ENCODE measurements around the gene MSTO1.
"Not testable (repeated sequence)": the region's sequence is repeated elsewhere in the genome, so short reads cannot be mapped to it uniquely, and the experiment has no call there.

The MSTO1 gene

DNA sequence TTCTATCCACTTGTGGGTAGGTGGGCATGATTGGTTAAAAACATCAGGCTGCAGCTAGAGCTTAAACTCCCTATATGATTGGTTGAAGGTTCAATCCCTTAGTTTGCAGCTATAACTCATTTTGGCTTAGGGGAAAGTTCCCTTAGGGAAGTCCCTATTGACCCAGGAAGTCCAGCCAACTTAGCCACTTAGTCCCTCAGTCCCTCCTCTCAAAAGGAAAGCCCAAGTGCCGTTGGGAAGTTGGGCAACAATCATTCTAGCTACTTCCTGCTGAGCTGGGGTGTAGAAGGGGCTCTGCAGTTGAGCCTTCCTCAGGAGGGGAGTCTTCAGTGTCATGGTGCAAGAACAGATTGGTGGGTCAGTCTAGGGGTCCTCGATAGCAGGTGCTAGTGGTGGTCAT is 12.2 kb downstream of the MSTO1 start:
- DNase-seq, result no peak

DNA sequence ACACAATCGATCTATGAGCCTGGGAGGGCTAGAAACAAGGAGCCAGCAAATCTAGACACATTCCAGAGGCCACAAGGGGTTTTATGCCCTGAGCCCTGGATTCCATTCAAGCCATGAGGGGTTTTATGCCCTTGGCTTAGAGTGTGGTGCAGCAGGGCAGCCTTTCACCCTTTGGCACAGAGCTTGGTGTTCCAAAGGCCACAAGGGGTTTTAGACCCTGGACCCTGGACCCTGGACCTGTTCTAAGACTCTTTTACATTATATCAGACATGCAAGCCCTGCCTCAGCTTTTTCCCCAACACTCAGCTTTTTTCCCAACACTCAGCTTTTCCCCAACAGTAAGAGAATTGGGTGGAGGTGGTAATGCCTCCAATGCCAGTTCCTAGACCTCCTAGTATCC is 13.3 kb downstream of the MSTO1 start:
- no peak for DNase-seq

DNA sequence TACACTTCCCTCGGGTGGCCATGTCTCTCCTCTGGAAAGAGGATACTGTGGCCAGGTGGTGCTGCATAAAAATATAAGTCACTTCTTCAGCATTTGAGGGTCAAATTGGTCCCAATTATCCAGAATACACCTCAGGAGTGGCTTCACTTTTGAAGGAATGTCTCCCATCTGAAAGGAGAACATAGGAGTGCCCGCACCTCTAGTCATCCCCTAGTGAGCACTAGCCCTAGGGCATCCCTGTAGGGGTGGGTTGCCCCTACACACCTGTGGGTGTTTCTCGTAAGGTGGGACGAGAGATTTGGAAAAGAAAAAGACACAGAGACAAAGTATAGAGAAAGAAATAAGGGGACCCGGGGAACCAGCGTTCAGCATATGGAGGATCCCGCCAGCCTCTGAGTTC is 16.4 kb downstream of the MSTO1 start:
- not testable (repeated sequence) for DNase-seq

DNA sequence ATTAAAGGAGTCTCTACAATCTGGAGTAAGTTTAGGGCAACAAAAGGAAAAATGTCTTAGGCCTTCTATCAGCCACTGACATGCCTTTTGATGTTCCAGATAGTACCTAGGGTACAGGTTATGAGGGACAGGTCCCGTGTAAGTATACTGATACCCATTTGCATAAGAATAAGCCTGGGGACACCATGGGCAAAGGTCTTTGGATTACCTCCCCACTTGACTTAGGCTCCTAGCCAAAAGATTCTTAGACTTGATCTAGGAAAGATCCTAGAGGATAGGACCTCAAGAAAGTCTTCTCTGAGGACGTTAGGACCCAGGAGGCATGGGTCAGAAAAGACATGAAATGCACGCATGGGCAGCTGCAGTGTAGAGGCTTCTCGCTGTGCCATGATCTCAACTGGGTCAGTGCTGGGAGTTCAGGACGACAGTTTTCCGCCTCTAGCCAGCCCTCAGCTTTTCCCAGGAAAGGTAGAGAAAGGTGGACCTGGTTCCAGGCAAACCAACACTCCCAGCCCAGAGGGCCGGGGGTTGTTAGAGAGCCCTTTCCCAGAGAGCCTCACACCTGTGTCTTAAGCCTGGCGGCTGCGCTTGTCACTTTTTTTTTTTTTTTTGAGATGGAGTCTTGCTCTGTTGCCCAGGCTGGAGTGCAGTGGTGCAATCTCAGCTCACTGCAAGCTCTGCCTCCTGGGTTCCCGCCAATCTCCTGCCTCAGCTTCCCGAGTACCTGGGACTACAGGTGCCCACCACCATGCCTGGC is 26.6 kb downstream of the MSTO1 start:
- DNase-seq, result no peak

DNA sequence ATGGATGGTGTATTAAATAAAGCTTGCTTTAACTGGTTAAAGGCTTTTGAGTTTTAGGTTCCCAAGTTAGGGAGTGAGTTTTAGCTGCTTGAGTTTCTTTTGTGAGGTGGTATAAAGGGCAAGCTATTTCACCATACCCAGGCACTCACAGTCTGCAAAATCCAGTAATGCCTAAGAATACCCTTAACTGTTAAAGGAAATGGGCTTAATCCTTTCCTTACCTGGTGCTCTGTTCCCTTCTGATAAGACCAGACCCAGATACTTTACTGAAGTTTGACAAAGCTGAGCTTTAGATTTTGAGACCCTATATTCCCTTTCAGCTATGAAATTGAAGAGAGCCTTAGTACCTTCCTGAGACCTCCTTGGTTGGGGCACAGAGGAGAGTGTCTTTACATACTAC is 30.3 kb downstream of the MSTO1 start:
- no peak for DNase-seq

DNA sequence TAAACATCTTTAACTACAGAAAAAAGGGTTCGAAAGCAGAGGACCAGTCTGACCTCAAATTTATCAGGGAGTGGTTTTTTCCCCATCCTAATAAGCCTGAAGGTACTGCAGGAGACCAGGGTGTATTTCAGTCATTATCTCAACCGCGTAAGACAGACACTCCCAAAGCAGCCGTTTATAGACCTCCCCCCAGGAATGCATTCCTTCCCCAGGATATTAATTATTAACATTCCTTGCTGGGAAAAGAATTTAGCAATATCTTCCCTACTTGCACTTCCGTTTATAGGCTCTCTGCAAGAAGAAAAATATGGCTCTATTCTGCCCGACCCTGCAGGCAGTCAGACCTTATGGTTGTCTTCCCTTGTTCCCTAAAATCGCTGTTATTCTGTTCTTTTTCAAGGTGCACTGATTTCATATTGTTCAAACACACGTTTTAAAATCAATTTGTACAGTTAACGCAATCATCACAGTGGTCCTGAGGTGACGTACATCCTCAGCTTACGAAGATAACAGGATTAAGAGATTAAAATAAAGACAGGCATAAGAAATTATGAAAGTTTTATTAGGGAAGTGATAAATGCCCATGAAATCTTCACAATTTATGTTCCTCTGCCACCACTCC is 32.7 kb downstream of the MSTO1 start:
- not testable (repeated sequence) for DNase-seq

DNA sequence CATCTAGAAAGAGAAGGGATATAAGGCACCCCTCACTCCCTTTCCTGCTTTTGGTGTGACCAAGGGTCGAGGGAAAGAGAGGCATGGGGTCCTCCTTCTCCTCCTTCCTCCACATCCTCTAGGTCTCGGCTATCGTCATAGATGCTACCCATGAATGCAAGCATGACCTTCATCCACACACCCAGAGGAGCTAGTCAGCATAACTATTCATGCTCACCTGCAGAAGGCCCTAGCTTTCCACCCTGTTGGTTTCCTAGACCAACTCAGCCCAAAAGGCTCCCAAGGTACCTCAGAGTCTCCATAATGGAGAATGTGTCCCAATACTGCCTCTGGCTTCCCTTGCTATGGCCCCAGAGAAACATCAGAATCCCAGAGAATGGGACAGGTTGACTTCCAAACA is 33.2 kb downstream of the MSTO1 start:
- DNase-seq, result no peak

DNA sequence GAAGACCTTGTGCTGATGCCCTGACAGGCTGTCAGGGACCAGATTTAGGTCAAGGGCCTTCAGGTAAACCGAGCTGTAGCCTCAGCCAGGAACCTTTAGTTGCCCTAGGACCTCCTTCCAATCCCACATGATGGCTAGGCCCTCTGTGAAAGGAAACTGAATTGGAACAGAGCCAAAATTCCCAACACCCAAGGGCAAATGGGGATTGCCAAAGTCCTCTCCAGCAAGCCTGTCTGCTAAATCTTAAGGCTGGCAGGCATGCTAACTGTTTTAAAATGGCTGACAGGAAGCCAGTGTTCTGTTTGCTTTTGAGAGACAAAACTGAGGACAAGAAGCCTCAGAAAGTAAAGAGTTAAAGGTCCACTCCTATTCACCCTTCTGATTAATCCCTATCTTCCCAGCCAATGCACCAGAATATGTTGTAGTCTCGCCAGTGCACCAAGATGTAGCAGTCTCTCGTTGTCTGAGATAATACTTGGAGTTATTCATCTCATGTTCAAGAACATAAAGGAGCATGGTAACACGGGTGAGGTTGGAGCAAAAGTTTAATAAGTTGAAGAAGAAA is 35.1 kb downstream of the MSTO1 start:
- DNase-seq, result no peak

DNA sequence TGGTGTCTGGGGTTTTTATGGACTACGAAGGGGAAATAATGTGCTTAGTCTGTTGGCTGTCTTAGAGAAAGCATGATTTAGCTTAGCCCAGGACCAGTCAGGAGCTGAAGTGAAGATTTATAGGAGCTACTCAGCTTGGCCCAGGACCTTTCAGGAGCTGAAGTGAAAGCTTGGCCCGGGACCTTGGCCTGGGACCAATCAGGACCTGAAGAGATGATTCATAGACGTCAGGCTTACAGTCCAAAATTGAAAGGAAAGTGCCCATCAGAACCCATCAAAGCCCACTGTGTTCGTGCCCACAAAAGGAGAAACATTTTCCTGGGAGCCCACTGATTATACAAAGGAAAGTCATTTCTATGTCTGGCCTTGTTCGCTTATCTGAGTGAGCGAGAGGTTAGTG is 35.6 kb downstream of the MSTO1 start:
- no peak for DNase-seq

DNA sequence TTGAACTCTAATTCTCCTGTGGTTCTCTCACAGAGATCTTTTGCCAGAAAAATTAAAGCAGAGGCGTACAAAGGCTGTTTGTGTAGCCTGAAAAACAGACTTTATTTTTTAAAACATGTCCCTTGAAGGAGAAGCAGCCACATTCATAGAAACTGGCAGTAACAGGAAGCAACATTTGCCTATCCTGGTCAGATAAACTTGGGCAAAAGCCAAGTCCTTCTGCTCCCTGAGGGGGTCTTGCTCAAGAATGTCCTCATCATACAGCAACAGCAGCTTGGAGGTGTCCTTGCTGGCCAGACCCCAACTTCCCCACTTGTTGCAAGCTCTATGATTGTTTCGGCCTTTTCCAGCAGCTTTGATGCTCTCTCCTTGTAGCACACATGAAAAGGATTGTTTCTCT is 36.3 kb downstream of the MSTO1 start:
- no peak for DNase-seq

DNA sequence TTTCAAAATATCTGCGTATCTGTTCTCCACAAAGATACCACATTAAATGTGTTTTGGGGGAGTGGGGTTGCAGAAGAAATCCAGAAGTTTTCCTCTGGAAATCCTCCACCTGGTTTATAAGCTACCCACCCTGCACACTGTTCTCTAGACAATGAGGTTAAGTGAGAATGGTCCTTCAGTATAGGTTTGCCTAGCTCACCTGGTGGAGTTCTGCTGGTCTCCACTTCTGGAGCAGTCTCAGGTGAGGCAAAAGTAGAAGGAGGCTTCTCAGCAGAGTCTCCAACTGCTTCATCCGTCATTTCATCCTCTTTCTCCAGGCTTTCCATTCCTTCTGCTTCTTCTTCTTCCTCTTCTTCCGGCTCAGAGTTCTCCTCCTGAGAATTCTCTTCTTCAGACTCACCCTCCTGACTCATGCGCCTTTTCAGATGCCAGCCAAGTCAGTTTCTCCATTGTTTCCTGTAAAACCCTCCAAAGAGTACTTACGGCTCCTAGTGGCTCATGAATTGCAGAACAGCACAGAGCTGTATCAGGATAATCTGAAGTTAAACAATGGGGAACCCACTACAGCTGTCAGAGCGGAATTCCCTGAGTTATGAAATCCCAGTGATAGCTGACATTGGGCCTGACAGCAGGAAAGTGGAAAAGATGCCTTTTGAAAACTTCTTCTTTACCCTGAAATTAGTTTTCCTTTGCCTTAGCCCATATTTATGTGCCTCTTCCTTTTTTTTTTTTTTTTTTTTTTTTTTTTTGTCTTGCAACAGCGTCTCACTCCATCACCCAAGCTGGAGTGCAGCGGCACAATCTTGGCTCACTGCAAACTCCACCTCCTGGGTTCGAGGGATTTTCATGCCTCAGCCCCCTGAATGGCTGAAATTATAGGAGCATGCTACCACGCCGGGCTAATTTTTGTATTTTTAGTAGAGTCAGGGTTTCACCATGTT is 38.5 kb downstream of the MSTO1 start:
- DNase-seq, result no peak

DNA sequence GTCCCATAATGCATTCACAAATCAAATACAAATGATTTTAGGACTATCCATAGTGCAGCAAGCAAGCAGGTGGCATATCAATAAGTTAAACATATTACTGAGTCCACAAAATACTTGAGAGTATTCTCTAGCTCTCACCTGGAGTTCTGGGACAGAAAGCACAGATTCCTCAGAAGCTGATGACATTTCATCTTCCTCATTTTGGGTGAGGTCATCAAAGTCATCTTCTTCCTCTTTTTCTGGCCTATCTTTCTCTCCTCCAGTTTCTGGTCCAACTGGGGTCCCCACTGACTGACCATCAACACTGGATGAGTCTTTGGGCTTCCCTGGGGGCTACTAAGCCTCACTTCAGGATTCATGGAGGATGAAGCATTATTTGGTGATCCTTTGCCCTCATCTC is 39.7 kb downstream of the MSTO1 start:
- no peak for DNase-seq

DNA sequence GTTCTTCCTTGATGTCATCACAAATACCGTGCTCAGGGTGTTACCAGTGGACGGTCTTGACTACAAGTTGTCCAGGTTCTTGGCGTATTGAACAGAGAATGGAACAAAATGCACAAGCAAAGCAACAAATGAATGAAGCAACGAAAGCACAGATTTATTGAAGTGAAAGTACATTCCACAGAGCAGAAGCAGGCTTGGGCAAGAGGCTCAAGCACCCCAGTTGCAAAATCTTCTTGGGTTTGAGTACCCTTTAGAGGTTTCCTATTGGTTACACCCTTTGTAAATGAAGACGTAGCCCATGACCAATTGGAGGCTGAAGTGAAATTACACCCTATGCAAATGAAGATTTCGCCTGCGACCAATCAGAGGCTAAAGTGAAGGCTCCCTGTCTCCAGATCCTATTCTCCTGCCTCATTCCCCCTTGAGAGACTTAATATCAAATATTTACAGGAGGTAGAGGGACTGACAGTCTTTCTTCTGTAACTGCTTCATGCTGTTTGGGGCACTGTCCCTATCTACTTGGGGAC is 40.3 kb downstream of the MSTO1 start:
- no peak for DNase-seq

DNA sequence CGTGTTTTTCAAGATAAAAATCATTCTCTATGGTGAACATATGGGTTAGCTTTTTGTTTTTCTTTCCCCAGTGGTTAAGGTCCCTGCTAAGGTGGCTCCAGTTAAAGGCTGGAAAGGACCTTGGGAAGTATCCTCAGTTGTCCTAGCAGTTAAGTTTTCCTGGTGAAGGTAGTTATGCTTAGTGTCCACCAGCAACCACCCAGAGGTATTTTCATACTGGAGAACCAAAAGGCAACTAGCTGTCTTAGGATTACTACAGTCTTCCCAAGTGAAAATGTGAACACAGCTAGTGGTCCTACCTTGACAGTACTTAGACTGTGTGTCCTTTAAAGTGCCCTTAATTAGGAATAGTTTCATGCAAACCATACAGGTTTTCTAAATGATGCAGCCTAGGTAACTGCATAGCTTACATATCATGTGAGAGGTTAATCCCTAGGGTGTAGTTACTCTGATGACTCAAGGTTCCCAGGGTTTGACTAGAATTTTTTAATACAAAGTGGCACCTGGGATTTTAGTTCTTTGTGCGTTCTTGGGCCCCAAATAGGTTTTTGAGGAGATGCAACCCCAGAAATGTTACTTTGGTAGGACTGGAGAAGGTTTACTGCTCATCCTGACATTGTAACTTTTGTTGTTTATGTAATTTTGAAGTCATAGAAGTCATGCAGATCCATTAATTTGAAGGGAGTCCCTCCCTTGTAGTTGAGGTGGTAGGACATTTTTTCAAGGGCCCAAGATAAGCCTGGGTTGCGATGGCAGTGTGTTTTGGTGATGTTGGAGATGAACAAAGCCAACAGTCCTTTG is 42.0 kb downstream of the MSTO1 start:
- no peak for DNase-seq

DNA sequence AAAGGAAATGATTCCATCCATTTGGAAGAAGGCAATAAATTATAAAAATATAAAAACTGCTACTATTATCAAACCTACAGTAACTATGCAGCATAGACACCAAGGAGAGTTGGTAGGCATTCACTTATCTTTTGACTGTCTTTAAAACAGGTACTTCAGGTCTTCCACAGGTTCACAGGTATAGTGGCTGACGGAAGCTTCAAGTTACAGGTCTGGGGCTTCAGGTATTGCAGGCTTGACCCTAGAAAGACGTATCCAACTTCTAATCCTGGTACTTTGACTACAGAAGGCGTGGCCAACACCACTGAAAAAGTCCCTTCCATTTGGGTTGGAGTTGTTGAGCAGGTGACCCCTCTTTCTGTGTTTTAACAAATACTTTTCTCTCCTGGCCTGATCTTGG is 42.9 kb downstream of the MSTO1 start:
- no peak for DNase-seq

DNA sequence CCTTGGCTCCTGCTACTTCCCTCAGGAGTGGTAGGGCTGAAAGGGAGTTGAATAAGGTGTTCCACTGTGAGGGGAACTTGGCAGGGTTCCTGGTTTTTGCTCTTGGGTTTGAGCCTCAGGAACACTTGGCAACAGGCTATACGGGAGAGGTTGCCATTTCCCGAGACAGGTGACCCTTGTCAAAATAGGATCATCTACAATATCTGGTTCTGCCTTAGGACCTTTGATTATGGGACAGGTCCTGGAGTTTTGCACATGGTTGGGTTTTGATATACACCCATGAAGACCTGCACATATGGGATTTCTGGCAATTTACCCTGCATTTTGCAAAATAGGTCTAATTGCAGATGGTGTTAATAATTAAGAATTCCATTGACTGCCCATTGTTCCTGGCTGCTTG is 47.4 kb downstream of the MSTO1 start:
- peak; percentile 59 for DNase-seq

DNA sequence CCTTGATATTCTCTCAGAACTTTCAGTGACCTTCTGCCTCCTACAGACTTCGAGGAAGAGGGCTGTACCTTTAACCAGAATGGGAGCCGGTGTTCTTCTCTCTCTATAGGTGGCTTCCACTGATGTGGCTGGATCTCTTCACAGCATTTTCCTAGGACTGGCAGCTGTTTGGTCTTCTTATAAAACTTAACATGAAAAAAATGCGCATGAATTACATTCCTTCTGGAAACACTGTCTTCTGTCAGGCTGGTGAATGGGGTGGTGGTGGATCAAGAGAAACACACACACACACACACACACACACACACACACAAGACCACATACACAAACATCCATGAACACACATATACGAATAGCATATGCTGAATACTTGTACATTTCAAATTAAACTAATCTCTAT is 51.2 kb downstream of the MSTO1 start:
- DNase-seq, result not testable (repeated sequence)
